HepG2 (cell line): Measurements from ENCODE around the gene FRMD4A.

Experiments
- HOXA7 ChIP-seq: sonication (generic); formaldehyde crosslinking; IDR thresholded peaks from 2 replicates; pipeline ENCODE4 v1.8.1; 2022; ENCODE audit warnings: mild to moderate bottlenecking, missing genetic modification reagents, moderate library complexity
- KMT2B ChIP-seq: IDR thresholded peaks from 2 replicates; pipeline ENCODE4 v1.6.1; 2016; ENCODE audit warnings: missing genetic modification reagents, missing compliant biosample characterization
- MLLT10 ChIP-seq: sonication (generic); formaldehyde crosslinking; IDR thresholded peaks from 2 replicates; pipeline ENCODE4 v1.4.0; 2020; ENCODE audit warnings: missing genetic modification reagents
- POLR2A ChIP-seq, 2 experiments: IDR thresholded peaks; 2 replicates each; pipeline ENCODE4 v1.6.1; 2011; ENCODE audit warnings: low read depth in 2 of 2, low read length in 2 of 2, mild to moderate bottlenecking in 1 of 2, moderate library complexity in 1 of 2; ENCODE audit not compliant: insufficient read depth in 1 of 2

DNA sequence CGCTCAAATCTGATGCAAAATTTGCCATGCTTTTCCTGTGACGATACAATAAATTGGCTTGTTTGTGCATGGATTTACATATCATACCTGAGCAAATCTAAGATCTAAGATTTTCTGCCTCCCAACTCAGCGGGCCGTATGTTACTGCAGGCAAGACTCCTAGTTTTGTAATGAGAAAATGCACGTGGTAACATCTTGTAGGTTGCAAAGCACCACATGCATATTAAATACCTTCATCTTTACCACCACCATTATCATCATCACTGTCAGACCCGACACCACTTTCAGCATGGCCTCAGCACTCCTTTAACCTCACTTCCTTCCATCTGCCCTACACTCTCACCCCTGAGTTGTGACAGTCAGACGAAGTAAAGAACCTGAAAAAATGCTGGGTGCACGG lies 202.2 kb downstream of the FRMD4A start:
- TF ChIP-seq MLLT10 (CRISPR knock-in tag) = no peak
- TF ChIP-seq HOXA7 = no peak
- TF ChIP-seq KMT2B (CRISPR knock-in tag) = no peak
- no peak for TF ChIP-seq POLR2A (IDR thresholded peaks at IDR 0.05; ENCODE audit: insufficient read depth in 1 of 2, low read depth in 2 of 2, low read length in 2 of 2)
